GM19025 (cell line): ENCODE measurements around the gene ATP6V0E2.

Experiments used
- ATAC-seq: cut with Tn5 transposase; IDR thresholded peaks from one replicate; pipeline ENCODE4 v1.9.1; 2021; ENCODE audit warnings: mild to moderate bottlenecking, low read depth, moderate library complexity; ENCODE audit not compliant: unreplicated experiment

Gene ATP6V0E2

DNA sequence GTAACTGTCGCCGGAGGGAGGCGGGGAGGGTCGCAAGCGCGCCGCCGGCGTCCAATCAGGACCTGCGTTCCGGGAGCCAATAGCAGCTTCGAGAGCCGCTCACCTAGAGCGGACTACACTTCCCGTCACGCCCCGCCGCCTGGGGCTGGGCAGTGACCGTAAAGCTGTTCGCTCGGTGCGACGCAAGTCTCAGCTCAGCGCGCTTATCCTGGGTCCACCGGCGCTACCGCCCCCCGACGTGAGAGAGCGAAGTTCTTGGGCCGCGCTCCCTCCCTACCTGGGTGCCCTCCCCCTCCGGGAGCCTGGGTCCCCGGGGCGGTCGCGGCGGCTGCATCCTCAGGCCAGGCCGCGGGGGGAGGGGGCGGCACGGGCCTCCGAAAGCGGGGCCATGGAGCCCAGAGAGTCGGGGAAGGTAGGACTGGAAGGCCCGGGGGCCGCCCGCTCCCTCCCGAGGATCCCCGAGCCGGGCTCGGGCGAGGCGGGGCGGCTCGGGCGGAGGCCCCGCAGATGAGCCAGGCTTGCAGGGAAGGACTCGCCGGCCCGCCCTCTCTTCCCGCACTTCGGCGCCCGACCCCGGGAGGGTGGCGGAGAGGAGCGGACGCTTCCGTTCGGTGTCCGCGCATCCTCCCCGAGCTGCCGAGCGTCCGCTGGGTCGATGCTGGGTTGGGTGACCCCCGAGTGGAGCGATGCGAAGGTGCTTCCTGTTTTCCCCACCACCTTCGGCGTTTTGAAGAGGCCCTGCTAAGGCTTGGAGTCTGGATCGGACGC is 35.4 kb upstream of the ATP6V0E2 start, which contains the start of gene ZNF862:
Gene ZNF862, plus strand, starts transcription at position 152 of the 768 bp plus-strand sequence. Its CDS starts 237 bp downstream, at position 389.
- peak; percentile 98 for ATAC-seq

DNA sequence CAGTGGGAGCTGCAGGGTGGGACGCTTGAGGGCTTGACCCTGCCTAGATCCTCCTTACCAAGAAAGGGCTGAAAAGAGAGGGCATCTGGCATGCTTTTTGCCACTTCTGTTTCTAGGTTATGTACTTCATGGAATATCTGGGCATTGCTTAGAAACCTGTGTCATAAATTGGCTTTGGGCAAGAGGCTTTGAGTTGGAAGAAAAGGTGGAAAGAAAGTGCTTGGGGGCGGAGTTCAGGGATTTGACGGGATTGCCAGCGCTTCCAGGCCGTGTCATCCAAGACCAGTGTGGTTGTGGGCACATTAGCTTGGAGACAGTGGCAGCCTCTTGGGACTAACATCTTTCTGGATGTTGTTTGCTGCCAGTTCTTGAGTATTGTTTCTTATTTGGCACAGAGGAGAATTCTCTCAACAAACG is 34.8 kb upstream of the ATP6V0E2 start:
- ATAC-seq, result no peak

DNA sequence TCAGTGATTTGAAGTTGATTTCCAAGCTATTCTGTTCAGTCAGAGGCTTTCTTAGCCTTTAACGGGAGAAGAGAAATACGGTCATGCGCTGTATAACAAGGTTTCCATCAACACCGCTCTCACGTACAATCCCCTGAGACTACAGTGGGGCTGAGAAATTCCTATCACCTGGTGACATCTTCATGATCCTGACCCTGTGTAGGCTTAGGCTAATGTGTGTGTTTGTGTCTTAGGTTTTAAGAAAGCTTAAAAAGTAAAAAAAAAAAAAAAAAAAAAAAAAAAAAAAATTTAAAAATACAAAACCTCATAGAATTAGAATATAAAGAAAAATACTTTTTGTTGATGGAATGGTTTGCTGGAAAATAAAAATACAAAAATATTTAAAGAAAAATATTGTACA is 33.8 kb upstream of the ATP6V0E2 start:
- no peak for ATAC-seq

DNA sequence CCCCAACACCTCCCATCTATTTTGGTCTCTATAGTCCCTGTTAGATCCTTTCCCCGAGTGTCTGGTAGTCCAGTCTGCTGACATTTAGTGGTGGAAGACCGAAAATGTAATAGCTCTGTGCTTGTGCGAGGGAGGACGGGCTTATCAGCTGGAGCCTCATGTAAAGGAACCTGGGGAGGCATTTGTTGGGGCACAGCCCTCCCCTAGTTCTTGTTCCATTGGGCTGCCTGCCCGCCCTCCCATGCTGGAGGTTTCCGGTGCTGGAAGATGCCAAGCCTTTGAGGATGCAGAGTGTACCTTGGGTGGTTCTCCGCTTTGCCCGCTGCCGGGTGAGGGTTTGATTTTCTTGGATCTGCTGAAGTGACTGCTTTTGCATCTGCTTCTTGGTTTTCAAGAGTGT is 30.2 kb upstream of the ATP6V0E2 start:
- ATAC-seq, result no peak

DNA sequence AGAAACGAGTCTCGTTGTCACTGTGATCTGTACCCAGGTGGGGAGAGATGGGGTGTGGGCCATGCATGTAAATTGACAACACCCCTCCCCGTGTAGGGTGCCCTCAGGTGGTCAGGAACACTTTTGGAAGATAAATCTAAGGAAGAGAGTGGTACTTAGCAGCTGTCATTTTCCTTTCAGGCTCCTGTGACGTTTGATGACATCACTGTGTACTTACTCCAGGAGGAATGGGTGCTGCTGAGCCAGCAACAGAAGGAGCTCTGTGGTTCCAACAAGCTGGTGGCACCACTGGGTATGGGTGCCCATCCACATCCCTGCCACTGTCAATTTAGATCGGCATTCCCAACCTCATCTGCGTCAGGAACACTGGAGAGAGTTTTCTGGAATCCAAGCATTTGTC is 29.3 kb upstream of the ATP6V0E2 start:
- ATAC-seq, result no peak

DNA sequence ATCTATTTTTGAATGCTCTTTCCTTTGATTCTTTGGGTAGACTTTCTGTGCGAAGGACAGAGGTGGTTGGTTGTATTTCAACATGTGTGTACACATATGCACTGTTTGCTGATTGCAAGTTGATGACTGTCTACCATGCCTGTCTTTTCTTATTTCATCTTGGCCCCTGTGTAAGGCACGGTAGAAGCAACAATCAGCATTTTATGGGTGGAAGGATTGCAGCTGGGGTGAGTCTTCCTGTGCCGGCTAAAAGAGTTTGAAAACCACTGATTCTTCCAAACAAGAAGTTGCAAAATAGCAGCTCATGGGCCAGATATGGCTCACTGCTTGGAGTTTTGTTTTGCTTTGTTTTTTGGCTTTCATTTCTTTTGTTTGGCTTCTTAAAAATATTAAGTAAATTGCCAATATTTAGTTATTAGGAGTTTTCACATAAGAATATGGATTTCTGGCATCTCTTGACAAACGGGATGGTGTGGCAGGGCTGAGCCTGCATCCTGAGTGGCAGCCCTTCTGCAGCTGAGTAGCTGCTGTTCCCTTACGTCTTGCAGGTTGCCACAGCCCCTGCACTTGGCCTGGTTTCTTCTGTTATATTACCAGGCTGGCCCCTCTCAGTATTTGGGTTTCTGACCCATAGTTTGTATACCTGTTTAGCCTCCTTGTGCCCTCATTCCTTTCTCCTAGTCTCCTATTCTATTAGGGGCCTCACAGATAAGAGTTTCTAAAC is 28.4 kb upstream of the ATP6V0E2 start:
- no peak for ATAC-seq

DNA sequence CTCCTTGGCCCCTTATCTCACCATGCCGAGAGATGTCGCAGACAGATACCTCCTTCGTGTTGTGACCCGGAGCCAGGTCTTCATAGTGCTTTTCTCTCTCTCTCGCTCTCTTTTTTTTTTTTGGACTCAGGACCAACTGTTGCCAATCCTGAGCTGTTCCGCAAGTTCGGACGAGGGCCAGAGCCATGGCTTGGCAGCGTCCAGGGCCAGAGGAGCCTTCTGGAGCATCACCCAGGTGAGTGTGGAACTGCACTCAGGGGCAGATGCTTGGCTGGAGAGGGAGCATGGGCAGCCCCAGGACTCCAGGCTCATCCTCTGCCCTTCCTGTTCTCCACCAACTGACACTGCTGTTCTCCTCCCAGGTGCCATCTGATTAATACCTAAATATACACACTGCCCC is 27.7 kb upstream of the ATP6V0E2 start:
- ATAC-seq, result no peak

DNA sequence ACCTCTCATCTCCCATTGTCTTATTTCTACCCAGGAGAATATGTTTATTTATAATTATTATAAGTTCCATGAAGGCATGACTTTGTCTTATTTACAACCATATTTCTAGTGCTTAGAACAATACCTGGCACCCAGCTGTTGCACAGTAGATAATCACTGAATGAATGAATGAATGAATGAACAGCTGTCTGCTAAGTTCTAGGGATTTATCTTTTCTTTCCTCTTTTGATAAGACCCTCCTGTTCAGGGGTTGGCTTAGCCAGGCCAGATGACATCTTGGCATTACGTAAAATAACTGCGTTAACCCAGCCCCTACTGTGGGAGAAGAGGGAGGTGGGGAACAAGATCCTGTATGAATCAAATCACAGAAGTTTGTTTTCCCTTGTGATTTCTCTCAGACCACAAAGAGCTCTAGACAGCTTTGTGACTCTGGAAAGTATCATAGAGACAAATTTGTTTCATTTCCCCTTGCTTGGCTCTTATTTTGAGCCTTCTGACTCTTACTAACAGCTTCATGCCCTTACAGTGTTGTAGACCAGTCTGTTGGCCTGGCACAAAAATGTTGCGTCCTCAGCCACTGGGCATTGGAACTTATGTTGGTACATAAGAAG is 27.2 kb upstream of the ATP6V0E2 start:
- ATAC-seq, result peak; percentile 68

DNA sequence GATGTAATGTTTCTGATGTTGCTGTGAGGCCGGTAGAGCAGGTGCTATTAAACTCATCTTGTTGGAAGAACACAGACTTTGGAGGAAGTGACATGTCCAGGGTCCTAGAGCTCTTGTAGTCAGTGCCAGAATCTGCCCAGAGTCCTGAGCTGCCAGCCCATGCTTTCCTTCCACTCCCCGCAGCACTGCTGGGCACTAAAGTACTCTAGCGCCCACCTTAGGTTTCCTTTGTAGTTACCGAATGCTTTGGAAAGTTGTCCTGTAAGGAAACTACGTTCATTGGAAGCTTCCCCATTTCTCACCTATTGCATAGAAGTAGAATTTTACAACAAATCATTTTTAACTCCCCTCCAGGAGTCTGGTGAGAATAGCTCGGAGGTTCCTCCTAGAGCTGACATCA is 24.6 kb upstream of the ATP6V0E2 start:
- no peak for ATAC-seq

DNA sequence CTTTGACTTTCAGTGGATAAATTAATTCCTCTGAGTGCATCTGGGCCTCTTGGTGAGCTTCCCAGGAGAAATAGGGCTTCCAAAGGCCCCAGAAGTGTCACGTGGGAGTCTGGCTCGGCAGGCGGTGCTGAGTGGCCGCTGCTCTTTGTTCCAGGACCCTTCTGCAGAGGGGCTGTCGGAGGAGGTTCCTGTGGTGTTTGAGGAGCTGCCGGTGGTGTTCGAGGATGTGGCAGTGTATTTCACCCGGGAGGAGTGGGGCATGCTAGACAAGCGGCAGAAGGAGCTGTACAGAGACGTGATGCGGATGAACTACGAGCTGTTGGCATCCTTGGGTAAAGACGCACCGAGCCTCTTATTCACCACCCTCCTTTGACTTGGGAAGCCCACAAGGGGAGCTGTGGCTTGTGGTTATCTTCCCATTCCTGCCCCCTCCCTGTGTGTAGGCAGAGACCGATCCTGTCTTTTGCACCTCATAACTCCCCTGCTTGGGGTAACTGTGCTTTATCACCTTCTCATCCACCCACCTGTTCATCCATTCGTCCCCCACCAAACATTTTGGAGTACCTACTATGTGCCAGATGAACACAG is 23.7 kb upstream of the ATP6V0E2 start:
- no peak for ATAC-seq

DNA sequence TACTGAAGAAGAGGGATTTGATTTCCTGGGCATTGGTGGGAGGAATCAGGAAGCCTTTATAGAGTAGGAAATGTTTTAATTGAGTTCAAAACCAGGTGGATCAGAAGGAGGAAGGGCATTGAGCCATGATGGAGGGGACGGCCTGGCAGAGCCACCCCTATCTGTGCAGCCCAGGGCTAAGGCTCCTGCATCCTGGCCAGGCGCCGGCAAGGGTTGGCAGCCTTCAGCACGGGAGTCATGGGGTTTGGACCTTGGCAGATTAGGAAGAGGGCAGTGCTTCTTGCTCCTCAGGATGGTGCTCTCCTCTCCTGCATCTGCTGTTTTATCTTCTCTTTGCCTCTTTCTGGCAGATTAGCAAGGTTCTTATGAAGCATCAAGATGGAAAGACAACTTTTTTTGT is 23.1 kb upstream of the ATP6V0E2 start:
- no peak for ATAC-seq

DNA sequence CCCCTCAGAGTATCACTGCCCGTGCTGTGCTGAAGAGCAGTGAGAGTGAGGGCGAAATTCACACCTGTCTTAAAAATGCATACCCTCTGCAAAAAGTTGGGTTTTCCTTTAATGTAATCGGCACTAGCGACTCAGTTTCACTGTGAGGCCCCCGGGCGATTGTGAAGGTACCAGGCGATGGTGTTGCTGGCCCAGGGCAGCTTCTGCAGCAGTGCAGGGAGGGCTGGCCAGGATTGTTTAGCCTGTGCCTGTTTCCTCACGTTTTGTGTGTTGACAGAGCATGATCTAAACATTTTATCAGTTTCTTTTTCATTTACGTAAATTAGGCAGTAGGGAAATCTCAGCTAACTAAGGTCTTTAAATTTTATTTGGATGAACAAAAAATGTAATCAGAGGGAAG is 22.3 kb upstream of the ATP6V0E2 start:
- no peak for ATAC-seq

DNA sequence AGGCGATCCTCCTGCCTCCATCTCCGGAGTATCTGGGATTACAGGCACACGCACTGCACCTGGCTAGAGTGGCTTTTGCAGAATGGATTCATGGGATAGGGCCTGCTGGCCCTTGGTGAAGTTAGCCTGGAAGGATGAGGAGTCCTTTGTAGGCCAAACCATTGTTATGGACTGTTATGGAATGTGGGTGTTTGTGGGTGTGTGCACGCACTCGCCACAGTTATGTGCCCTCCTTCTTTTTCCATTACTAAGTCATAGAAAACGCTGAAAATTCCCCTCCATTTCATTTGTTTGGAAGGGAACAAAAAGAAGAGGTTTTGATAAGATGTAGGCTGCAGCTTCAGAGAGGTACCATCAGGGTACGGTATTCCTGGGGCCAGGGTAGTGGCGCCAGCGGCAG is 20.6 kb upstream of the ATP6V0E2 start:
- ATAC-seq, result no peak

DNA sequence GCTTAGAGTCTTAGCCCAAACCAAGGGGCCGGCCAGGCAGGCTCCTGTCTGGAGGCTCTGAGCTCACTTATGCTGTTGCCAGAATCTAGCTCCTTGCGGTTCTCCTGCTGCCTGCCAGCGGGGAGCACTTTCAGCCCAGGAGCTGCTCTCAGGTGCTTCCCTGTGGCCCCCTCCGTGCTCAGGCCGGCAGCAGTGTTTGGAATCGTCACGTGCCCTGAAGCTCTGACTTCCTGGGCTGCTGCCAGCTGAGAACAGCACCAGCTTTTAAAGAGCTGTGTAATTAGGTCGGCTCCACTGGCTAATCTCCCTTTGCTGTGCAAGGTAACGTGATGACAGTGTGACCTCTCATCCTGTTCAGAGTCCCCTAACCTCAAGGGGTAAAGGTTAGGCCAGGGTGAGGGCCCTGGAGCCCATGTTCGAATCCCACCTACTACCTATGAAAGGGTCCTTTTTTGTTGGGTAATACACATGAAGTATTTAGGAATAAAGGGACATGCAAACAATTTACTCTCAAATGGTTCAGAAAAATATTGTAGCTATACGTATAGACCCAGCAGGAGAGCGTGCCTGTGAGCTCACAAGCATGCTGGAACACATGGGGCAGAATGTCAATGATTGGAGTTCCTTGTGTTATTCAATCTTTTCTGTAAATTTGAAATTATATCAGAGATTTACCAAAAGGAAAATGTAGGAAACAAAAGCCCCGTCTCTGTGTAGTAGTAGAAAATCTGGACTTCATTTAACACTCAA is 19.0 kb upstream of the ATP6V0E2 start:
- ATAC-seq, result no peak

DNA sequence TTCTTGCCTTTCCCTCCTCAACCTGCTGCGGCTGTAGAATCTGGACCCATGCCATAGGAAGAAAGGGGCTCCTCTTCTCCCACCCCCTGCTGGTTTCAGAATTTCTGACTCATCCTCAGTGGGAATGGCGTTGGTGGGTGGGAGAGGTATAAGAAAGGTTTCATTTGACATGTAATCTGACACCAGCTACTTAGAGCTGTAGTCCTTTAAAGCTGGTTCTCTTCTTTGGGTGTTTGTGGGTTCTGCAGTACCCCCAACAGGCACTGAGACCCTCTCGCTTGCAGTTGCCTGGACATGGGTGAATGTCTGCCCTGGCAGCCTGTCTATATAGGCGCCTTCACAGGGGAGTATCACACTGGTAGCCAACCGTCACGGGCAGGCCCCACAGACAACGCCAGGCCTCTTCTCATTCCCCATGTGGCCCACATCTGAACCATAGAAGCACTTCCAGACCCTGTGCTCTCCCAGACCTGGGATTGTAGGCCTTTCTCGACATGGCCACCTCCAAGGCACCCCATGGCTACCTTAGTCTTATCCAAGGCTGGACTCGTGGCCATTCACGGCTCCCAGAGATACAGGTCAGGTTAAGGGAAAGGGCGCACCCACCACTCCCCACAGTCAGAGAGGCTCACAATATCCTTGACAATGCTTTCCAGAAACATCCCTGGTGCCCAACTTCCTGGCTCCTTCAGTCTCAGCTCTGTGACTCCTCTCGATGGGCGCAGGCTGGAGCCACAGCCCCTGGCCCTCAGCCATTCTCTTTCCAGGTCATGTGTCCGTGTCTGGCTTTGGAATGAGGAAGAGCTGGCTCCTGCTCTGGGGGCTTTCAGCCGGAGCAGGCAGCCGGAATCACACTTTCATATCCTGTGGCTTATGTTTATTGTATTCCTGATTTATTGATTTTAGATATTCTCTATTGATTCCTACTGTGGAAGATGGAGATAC is 18.1 kb upstream of the ATP6V0E2 start:
- no peak for ATAC-seq

DNA sequence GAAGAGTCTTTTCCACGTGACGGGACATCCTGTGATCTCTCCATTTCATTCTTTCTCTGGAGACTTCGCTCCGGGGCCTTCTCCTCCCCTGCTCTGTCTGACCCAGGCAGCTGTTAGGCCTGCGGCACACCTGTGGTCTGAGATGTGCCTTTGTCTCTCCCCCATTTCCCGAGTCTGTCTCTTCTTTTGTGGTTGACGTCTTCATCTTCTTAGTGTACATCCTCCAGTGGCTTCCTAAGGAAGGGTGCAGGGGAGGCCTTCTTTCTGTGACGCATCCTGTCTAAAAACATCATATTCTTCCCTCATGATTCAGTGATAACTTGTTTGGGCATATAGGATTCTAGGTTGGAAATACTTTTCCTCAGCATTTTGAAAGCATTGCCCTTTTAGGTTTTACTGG is 17.2 kb upstream of the ATP6V0E2 start:
- no peak for ATAC-seq

DNA sequence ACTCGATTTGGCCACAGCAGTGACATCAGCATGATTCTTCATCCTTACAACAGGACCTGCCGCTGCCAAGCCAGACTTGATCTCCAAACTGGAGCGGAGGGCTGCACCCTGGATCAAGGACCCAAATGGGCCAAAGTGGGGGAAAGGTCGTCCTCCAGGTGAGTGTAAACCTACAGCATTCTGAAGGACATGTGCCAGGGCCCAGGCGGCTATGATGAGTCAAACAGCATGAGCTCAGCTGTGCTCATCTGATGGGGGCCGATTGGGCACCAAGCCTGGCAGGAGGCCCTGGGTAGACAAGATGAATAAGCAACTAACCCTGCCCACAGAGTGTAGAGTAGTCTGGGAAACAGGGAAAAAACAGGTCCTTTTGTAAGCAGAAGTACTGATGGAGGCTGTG is 14.4 kb upstream of the ATP6V0E2 start:
- no peak for ATAC-seq

DNA sequence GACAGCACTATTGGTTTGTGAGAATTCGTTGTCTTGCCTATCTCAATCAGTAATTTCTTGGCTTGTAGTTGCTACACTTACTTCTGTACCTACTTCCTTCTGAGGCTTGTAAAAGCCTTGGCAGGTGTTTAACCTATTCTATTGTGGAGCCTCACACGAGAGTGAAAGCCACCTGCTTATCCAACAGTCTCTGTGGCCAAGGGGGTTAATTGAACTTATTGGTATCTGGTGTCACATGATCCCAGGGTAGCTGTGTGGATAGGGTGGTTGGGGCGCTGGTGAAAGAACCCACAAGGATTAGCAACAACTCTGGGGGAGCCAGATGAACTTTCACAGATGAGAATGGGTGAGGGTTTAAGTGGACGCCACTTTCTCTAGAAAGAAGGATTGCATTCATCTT is 13.9 kb upstream of the ATP6V0E2 start:
- no peak for ATAC-seq
